ENCODE results near the gene ADH5.
"Not testable (repeated sequence)": the region's sequence is repeated elsewhere in the genome, so short reads cannot be mapped to it uniquely, and the experiment has no call there.

GRCh38 chr4:99117122-99117841 lies 28.7 kb upstream of the ADH5 start:
- not testable (repeated sequence) for TF ChIP-seq ZNF768 (tag by site-specific recombination; IDR thresholded peaks at IDR 0.05); PRDM10 (tag by site-specific recombination; IDR thresholded peaks at IDR 0.05); CTCF (tag by site-specific recombination; IDR thresholded peaks at IDR 0.05); HOXA7 (CRISPR knock-in tag; IDR thresholded peaks at IDR 0.05; ENCODE audit: borderline replicate concordance); ZNF544 (tag by site-specific recombination; IDR thresholded peaks at IDR 0.05); ZNF629 (tag by site-specific recombination; IDR thresholded peaks at IDR 0.05); ZNF571 (tag by site-specific recombination; IDR thresholded peaks at IDR 0.05); YY1 (tag by site-specific recombination; IDR thresholded peaks at IDR 0.05); ZFP37 (tag by site-specific recombination; IDR thresholded peaks at IDR 0.05); ZNF449 (tag by site-specific recombination; IDR thresholded peaks at IDR 0.05); KLF16 (tag by site-specific recombination; IDR thresholded peaks at IDR 0.05); ZBTB26 (tag by site-specific recombination; optimal IDR thresholded peaks at IDR 0.05); ZNF792 (tag by site-specific recombination; IDR thresholded peaks at IDR 0.05); PBX3 (CRISPR knock-in tag; IDR thresholded peaks at IDR 0.05)
